ENCODE measurements around the gene ZNF618. TPM values are rescaled to one million over a fixed set of nuclear protein-coding genes. Genes with fewer than 3 reads are reported as not detected.

The ZNF618 gene
- total RNA-seq, 4 donors from 2014 or later = 2.9 to 5.8 (median 4.2) TPM

DNA sequence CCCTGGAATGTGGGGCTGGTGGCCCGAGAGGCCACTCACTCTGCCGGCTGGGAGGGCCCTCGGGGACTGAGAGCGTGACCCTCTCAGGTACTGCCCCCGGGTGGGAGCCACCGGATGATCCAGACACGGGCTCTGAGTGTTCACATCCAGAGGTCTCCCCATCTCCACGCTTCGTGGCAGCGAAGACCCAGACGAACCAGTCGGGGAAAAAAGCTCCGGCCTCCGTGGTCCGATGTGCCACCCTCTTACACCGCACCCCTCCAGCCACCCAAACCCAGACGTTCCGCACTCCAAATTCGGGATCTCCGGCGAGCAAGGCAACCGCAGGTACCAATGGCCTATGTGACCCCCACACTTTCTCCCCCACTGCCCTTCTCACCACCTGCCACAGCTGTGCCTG, 152.5 kb downstream of the ZNF618 start:
- Histone ChIP-seq H3K36me3 (peaks cover 3% of the 10 kb centered on the region), H3K4me3 (no peak overlapping the region), H3K27ac (no peak overlapping the region), H3K27me3 (no peaks in the 10 kb centered on the region), H3K4me1 (peaks cover 11% of the 10 kb centered on the region), H3K9me3 (no peaks in the 10 kb centered on the region)
- no peak for TF ChIP-seq POLR2AphosphoS5 (IDR thresholded peaks at IDR 0.05)
- TF ChIP-seq POLR2A (IDR thresholded peaks at IDR 0.05) = no peak
- no peak for TF ChIP-seq EP300 (IDR thresholded peaks at IDR 0.05)
- peak in 1 of 2 donors; percentile 58 for DNase-seq (ENCODE audit: low spot score in 2 of 2)
- WGBS = 95% methylated on average over 14 of the region's 22 CpGs

DNA sequence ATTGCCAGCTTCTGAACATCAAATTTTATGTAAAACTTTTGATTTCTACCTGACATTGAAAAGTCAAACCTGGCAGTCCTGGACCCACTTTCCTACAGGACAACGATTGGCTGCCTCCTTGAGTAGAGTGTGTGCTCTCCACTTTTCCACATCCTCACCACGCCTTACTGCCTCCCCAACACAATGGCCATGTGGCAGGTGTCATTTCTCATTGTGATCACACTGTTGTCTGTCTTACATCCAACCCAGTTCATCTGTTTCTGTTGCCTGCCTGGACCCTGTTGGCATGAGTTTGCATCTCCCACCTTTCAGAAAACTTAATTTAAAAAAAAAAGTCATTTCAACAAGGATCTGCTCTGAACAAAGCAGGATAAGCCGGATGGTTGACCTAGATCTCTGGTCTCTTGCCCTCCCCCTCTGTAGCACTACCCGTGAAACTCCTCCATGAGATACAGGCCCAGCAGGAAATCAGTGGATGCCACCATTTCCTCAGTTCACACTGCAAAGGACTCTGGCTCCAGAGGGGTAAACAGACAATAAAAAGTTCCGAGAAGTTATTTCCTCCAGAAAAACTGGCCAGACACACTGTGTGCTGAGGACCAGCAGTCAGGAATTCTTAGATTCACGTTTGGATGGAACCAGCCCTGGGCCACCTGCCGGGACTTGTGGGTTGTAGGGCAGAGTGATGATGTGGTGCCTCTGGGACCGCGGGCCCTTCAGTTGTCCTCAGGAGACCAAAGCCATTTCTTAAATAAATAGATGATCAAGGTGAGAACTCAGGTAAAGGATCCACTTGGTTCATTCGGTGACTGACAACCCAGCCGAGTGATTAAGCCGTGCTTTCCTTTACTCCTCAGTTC, 153.4 kb downstream of the ZNF618 start:
- WGBS = 76% methylated on average over 12 of the region's 12 CpGs
- H3K9me3 ChIP-seq = no peaks in the 10 kb centered on the region
- DNase-seq (ENCODE audit: low spot score in 2 of 2) = peak in 1 of 2 donors; percentile 14
- no peak overlapping the region for H3K4me3 ChIP-seq
- peaks cover 3% of the 10 kb centered on the region for H3K36me3 ChIP-seq
- TF ChIP-seq POLR2A (IDR thresholded peaks at IDR 0.05) (no peak), POLR2AphosphoS5 (IDR thresholded peaks at IDR 0.05) (no peak), EP300 (IDR thresholded peaks at IDR 0.05) (no peak)
- TF ChIP-seq, protein P1, sequence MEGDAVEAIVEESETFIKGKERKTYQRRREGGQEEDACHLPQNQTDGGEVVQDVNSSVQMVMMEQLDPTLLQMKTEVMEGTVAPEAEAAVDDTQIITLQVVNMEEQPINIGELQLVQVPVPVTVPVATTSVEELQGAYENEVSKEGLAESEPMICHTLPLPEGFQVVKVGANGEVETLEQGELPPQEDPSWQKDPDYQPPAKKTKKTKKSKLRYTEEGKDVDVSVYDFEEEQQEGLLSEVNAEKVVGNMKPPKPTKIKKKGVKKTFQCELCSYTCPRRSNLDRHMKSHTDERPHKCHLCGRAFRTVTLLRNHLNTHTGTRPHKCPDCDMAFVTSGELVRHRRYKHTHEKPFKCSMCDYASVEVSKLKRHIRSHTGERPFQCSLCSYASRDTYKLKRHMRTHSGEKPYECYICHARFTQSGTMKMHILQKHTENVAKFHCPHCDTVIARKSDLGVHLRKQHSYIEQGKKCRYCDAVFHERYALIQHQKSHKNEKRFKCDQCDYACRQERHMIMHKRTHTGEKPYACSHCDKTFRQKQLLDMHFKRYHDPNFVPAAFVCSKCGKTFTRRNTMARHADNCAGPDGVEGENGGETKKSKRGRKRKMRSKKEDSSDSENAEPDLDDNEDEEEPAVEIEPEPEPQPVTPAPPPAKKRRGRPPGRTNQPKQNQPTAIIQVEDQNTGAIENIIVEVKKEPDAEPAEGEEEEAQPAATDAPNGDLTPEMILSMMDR (IDR thresholded peaks at IDR 0.05) = no peak
- H3K4me1 ChIP-seq = peaks cover 11% of the 10 kb centered on the region
- no peak overlapping the region for H3K27ac ChIP-seq
- no peaks in the 10 kb centered on the region for H3K27me3 ChIP-seq

DNA sequence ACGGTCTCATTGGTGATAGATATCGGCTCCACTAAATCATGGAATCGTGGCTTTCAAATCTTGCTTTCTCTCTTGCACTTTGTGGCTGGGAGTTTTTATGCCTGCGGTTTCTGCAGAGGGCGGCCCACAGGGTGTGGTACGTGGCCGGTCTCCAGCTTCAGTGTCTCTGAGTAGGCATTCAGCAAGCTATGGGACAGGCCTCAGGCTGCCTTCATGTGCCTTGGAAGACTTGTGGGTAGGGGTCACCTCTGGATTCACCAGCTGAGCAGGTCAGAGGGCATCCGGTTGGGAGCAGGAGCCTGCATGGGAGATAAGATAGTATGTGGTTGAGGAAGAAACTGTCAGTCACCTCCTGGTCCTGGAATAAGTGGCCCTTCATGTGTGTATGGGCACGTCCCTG, 154.3 kb downstream of the ZNF618 start:
- peaks cover 11% of the 10 kb centered on the region for H3K4me1 ChIP-seq
- H3K36me3 ChIP-seq = peaks cover 3% of the 10 kb centered on the region
- DNase-seq (ENCODE audit: low spot score in 2 of 2) = peak in 1 of 2 donors; percentile 33
- TF ChIP-seq POLR2AphosphoS5 (IDR thresholded peaks at IDR 0.05) (no peak), EP300 (IDR thresholded peaks at IDR 0.05) (no peak), POLR2A (IDR thresholded peaks at IDR 0.05) (no peak)
- TF ChIP-seq, protein P1 (IDR thresholded peaks at IDR 0.05) = no peak
- H3K4me3 ChIP-seq = no peak overlapping the region
- no peaks in the 10 kb centered on the region for H3K9me3 ChIP-seq
- 79% methylated on average over 9 of the region's 9 CpGs for WGBS
- H3K27ac ChIP-seq = no peak overlapping the region
- no peaks in the 10 kb centered on the region for H3K27me3 ChIP-seq

DNA sequence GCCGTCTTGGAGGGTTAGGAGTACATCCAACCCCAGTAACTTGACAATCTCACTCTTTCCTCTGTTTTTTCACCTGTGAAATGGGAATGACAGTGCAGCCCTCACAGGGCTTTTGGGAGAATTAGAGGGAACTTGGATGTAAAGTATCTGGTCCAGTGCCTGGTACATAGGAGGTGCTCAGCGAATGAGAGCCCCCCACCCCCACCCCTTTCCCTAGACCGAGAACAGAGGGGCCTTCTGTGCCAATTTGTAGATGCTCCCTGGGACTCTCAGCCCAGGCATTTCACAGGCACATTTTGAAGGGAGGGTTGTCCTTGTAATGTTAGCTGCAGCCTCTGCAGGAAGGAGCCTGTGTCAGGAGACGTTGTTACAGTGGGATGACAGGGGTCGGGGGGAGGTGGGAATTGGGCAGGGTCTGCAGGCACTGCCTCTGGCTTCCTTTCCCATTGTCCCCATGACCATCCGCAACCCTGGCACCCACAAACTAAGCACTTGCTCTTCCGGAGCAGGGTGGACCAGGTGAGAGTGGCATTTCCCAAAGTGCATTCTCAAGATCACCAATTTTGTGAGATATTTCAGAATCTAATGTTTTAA, 155.0 kb downstream of the ZNF618 start:
- Histone ChIP-seq H3K9me3 (no peaks in the 10 kb centered on the region), H3K4me3 (no peak overlapping the region), H3K27me3 (no peaks in the 10 kb centered on the region), H3K27ac (no peak overlapping the region), H3K4me1 (peaks cover 11% of the 10 kb centered on the region), H3K36me3 (peaks cover 7% of the 10 kb centered on the region)
- 94% methylated on average over 5 of the region's 7 CpGs for WGBS
- TF ChIP-seq EP300 (IDR thresholded peaks at IDR 0.05) (no peak), POLR2AphosphoS5 (IDR thresholded peaks at IDR 0.05) (no peak), POLR2A (IDR thresholded peaks at IDR 0.05) (no peak)
- TF ChIP-seq, protein P1 (IDR thresholded peaks at IDR 0.05) = no peak
- peak in 1 of 2 donors; percentile 10 for DNase-seq (ENCODE audit: low spot score in 2 of 2)

DNA sequence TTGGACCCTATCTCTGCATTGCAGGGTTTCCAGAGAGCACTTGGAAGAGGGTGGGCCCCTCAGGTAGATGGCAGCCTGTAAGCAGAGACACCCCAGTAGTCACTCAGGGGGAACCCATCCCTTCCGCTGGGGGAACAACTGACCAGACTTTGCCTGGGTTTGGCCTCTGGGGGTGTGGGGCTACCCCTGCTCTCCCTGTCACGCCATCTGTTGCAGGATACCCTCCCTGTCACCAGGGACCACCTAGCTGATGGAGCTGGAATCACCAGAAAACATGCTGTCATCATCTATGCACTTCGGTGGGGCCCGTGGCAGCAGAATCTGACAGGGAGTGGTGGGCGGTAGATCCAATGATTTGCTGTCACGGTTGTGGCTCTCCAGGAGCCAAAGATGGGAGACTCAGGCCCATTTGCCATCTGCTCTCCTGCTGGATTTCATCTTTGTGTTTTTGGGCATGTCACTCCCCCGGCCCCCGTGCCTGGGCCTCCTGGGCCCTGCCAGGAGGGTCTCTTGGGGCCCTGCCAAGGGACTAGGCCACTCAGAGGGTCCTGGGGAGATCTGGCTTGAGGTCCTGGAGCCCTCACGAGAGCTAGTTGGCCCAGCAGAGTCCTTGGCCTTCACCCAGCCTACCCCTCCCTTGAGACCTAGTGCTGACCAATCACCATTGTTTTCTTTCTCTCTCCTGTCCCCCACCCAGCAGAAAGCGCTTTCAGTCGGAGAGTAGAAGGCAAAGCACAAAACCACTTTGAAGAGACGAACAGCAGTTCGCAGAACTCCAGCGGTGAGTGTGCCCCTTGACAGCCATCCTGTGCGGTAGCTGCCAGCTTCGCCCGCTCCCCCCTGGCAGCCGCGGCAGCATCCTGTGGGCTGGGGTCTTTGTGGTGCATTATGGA, 156.1 kb downstream of the ZNF618 start:
- no peaks in the 10 kb centered on the region for H3K9me3 ChIP-seq
- H3K27me3 ChIP-seq = no peaks in the 10 kb centered on the region
- peaks cover 16% of the 10 kb centered on the region for H3K36me3 ChIP-seq
- WGBS = 89% methylated on average over 18 of the region's 19 CpGs
- H3K4me1 ChIP-seq = peaks cover 11% of the 10 kb centered on the region
- H3K27ac ChIP-seq = no peak overlapping the region
- H3K4me3 ChIP-seq = no peak overlapping the region
- peak in 1 of 2 donors; percentile 35 for DNase-seq (ENCODE audit: low spot score in 2 of 2)
- no peak for TF ChIP-seq EP300 (IDR thresholded peaks at IDR 0.05)
- TF ChIP-seq POLR2A (IDR thresholded peaks at IDR 0.05) = no peak
- no peak for TF ChIP-seq POLR2AphosphoS5 (IDR thresholded peaks at IDR 0.05)
- TF ChIP-seq, protein P1 (IDR thresholded peaks at IDR 0.05) = no peak
